HuH-7 (cell line): Measurements from ENCODE around the gene STIL.
"Not testable (repeated sequence)": the region's sequence is repeated elsewhere in the genome, so short reads cannot be mapped to it uniquely, and the experiment has no call there.

Source experiments
- DNase-seq: peaks from one replicate; pipeline ENCODE4 v3.0.0; 2011; ENCODE audit warnings: low spot score

The STIL gene

GRCh38 chr1:47219590-47220220 is 94.2 kb downstream of the STIL start:
- no peak for DNase-seq

- no peak for DNase-seq
Measured at GRCh38 chr1:47219001-47219400, 94.9 kb downstream of the STIL start.

GRCh38 chr1:47216278-47217059 is 97.5 kb downstream of the STIL start:
- peak; percentile 67 for DNase-seq

- no peak for DNase-seq
Measured at GRCh38 chr1:47215713-47216112, 98.2 kb downstream of the STIL start.

- DNase-seq: no peak
Measured at GRCh38 chr1:47214549-47214948, 99.4 kb downstream of the STIL start.

- DNase-seq: no peak
Measured at GRCh38 chr1:47213230-47213963, 100.5 kb downstream of the STIL start.

GRCh38 chr1:47212636-47213229 is 101.2 kb downstream of the STIL start:
- no peak for DNase-seq

- no peak for DNase-seq
Measured at GRCh38 chr1:47211796-47212269, 102.1 kb downstream of the STIL start.

- DNase-seq: no peak
Measured at GRCh38 chr1:47210666-47211065, 103.3 kb downstream of the STIL start.

- no peak for DNase-seq
Measured at GRCh38 chr1:47209725-47210325, 104.1 kb downstream of the STIL start.

- no peak for DNase-seq
Measured at GRCh38 chr1:47209091-47209490, 104.9 kb downstream of the STIL start.

- DNase-seq: no peak
Measured at GRCh38 chr1:47208374-47208850, 105.5 kb downstream of the STIL start.

GRCh38 chr1:47207803-47208373 is 106.1 kb downstream of the STIL start:
- no peak for DNase-seq

GRCh38 chr1:47205918-47206317 is 108.0 kb downstream of the STIL start:
- no peak for DNase-seq

- DNase-seq: not testable (repeated sequence)
Measured at GRCh38 chr1:47203504-47203903, 110.4 kb downstream of the STIL start.

- no peak for DNase-seq
Measured at GRCh38 chr1:47201179-47201578, 112.8 kb downstream of the STIL start.
